SK-N-MC (cell line): Measurements from ENCODE around the gene IL5RA.

Source experiments
- EZH2 ChIP-seq: fragments of 200-600 bp; sonication (generic); IDR thresholded peaks from one replicate; pipeline ENCODE4 v1.6.1; 2017; ENCODE audit warnings: antibody characterized with exemption
- FOXP2 ChIP-seq: optimal IDR thresholded peaks from 2 replicates; pipeline ENCODE3; 2011; ENCODE audit warnings: mild to moderate bottlenecking, moderate library complexity; ENCODE audit not compliant: insufficient read depth; ENCODE audit errors: extremely low read length, control extremely low read depth
- POLR2AphosphoS5 ChIP-seq: IDR thresholded peaks from 2 replicates; pipeline ENCODE4 v1.6.1; 2012; ENCODE audit warnings: mild to moderate bottlenecking, low read depth, low read length, borderline replicate concordance

GRCh38 chr3:3110299-3110630 is at the start of gene IL5RA:
- TF ChIP-seq EZH2 (no peak), POLR2AphosphoS5 (no peak), FOXP2 (no peak)
